Pancreas (tissue), 10 donors: ENCODE data around the gene RAB11B. TPM values are rescaled to one million over a fixed set of nuclear protein-coding genes. Genes with fewer than 3 reads are reported as not detected.

Experiments
- ATAC-seq, 4 donors: fragments of 200-7000 bp; cut with Tn5 transposase; one replicate each; pipeline versions ENCODE4 v1.8.0 to v1.9.1; 2020; ENCODE audit warnings: mild to moderate bottlenecking in 4 of 4, moderate library complexity in 4 of 4
- DNase-seq, 6 donors: peaks; one replicate each; pipeline ENCODE4 v3.0.0-alpha.2; 2020
- FAIRE-seq: peaks from 2 replicates; lab custom pipeline; 2012; peaks lifted over from hg19 to GRCh38; lab: Jason Lieb, UNC
- H3K27ac ChIP-seq, 4 donors: fragments of 200-600 bp; sonication (generic); 1 replicate in 3 of 4; 2 replicates in 1 of 4; pipeline versions ENCODE4 v1.5.0 to v1.8.0; 2020
- H3K27me3 ChIP-seq, 4 donors: fragments of 200-600 bp; one replicate each; pipeline ENCODE4 v1.8.0; 2021
- H3K36me3 ChIP-seq, 3 donors: fragments of 200-600 bp; sonication (generic) in 1 of 3; one replicate each; pipeline versions ENCODE4 v1.5.0 to v1.8.0; 2020 to 2021
- H3K4me1 ChIP-seq, 3 donors: fragments of 200-600 bp; one replicate each; pipeline ENCODE4 v1.8.0; 2021
- H3K4me3 ChIP-seq, 4 donors: fragments of 200-600 bp; sonication (generic) in 2 of 4; one replicate each; pipeline versions ENCODE4 v1.5.0 to v1.8.0; 2020 to 2021
- H3K9me3 ChIP-seq, 4 donors: fragments of 200-600 bp; one replicate each; pipeline ENCODE4 v1.8.0; 2021
- CTCF ChIP-seq, 4 donors: fragments of 200-600 bp; sonication (generic) in 3 of 4; IDR thresholded peaks; one replicate each; pipeline versions ENCODE4 v1.5.0 to v1.8.0; 2021; ENCODE audit warnings: antibody characterized with exemption in 4 of 4
- WGBS, 2 donors: extraction: QIAGEN DNeasy Blood & Tissue Kit; methylation state at CpG; one replicate each; pipeline ENCODE4 v1.1.7; 2013; 5-methylcytosine and 5-hydroxymethylcytosine counted together
- intact Hi-C, 3 donors: fragments of 100-400 bp; cut with DNase I; formaldehyde crosslinking; loops; one replicate each; pipeline versions ENCODE4 v1.11.1 to v1.14.2; 2022
- polyA plus RNA-seq, 2 donors: library from polyadenylated mRNA; stranded (reverse); fragments of 200-250 nt; gene quantifications; one replicate each; pipeline ENCODE4 v1.2.3, GENCODE V29; 2013
- total RNA-seq, 6 donors: library from RNA; stranded (reverse); fragmentation: NEBNext Ultra II Directional in 4 of 6; extraction: Animal tissue kit (Norgen Biotek cat#: 25700) in 4 of 6; gene quantifications; one replicate each; pipeline versions ENCODE4 v1.2.1 to v1.2.4, GENCODE V29; 2021 to 2023
- donor health status: healthy with polysubstance abuse.
- donor health status: DM: no; HTN: no; CAD: no; lungs with moderate emphysema.
- donor health status: DM: no; HTN: no; CAD: no.
- donor health status: control.
- donor health status: control.
- donor health status: Bipolar disorder and iron deficiency.
- donor health status: DM: yes; HTN: yes; CAD: no.
- donor health status: DM: no; HTN: no; CAD: no.
- donor health status: DM: no; HTN: no; CAD: no.
- donor health status: DM: yes; HTN: yes; CAD: no.

Gene RAB11B
- total and polyA plus RNA-seq, 8 donors, result 52.1 to 107 (median 60.5) TPM

GRCh38 chr19:8426283-8426682 lies 36.1 kb downstream of the RAB11B start:
- ATAC-seq (no peak), DNase-seq (no peak), FAIRE-seq (no peak)
- Histone ChIP-seq H3K4me3 (no peak overlapping the region), H3K9me3 (no peaks in the 10 kb centered on the region), H3K36me3 (no peaks in the 10 kb centered on the region), H3K27ac (no peak overlapping the region), H3K27me3 (no peaks in the 10 kb centered on the region), H3K4me1 (peaks cover 0 to 12% (median 0%) of the 10 kb centered on the region in 3 donors)
- 94 to 98% methylated on average over 7 of the region's 7 CpGs for WGBS, 2 donors
- no peak for TF ChIP-seq CTCF (IDR thresholded peaks at IDR 0.05)
- intact Hi-C loops, result no loop called here

- FAIRE-seq (no peak), ATAC-seq (no peak), DNase-seq (no peak)
- Histone ChIP-seq H3K9me3 (no peaks in the 10 kb centered on the region), H3K4me1 (peaks cover 0 to 4% (median 2%) of the 10 kb centered on the region in 3 donors), H3K4me3 (no peak overlapping the region), H3K27ac (no peak overlapping the region), H3K36me3 (no peaks in the 10 kb centered on the region), H3K27me3 (no peaks in the 10 kb centered on the region)
- TF ChIP-seq CTCF (IDR thresholded peaks at IDR 0.05), result no peak
- intact Hi-C loops, result no loop called here
- 93% methylated on average over 6 of the region's 6 CpGs for WGBS, 2 donors
These were observed 38.9 kb downstream of the RAB11B start for GRCh38 chr19:8429044-8429443.

GRCh38 chr19:8429826-8430225 lies 39.7 kb downstream of the RAB11B start:
- Histone ChIP-seq H3K9me3 (no peaks in the 10 kb centered on the region), H3K27ac (no peak overlapping the region), H3K4me1 (peaks cover 0 to 9% (median 4%) of the 10 kb centered on the region in 3 donors), H3K27me3 (no peaks in the 10 kb centered on the region), H3K4me3 (no peak overlapping the region), H3K36me3 (no peaks in the 10 kb centered on the region)
- TF ChIP-seq CTCF (IDR thresholded peaks at IDR 0.05), result no peak
- FAIRE-seq (no peak), ATAC-seq (no peak), DNase-seq (no peak)
- 94 to 95% methylated on average over 6 of the region's 6 CpGs for WGBS, 2 donors
- intact Hi-C loops, result no loop called here

GRCh38 chr19:8430650-8431049 lies 40.5 kb downstream of the RAB11B start:
- Histone ChIP-seq H3K27me3 (no peaks in the 10 kb centered on the region), H3K9me3 (no peaks in the 10 kb centered on the region), H3K4me1 (peaks cover 0 to 9% (median 4%) of the 10 kb centered on the region in 3 donors), H3K36me3 (no peaks in the 10 kb centered on the region), H3K27ac (no peak overlapping the region), H3K4me3 (no peak overlapping the region)
- 93 to 94% methylated on average over 20 of the region's 20 CpGs for WGBS, 2 donors
- no peak for ATAC-seq
- peak in 1 of 6 donors; percentile 11 for DNase-seq
- no peak for TF ChIP-seq CTCF (IDR thresholded peaks at IDR 0.05)
- FAIRE-seq, result no peak
- intact Hi-C loops, result no loop called here

- 95 to 96% methylated on average over 12 of the region's 12 CpGs for WGBS, 2 donors
These were observed 48.1 kb downstream of the RAB11B start for GRCh38 chr19:8438236-8438635.

More at GRCh38 chr19:8438236-8438635, 48.1 kb downstream of the RAB11B start:
- TF ChIP-seq CTCF (IDR thresholded peaks at IDR 0.05), result no peak
- Histone ChIP-seq H3K27ac (no peak overlapping the region), H3K4me3 (no peak overlapping the region), H3K27me3 (no peaks in the 10 kb centered on the region), H3K4me1 (peaks cover 0 to 9% (median 4%) of the 10 kb centered on the region in 3 donors), H3K36me3 (no peaks in the 10 kb centered on the region), H3K9me3 (no peaks in the 10 kb centered on the region)
- ATAC-seq (no peak), FAIRE-seq (no peak), DNase-seq (peak in 2 of 6 donors; percentile 34 to 41)
- intact Hi-C loops, result no loop called here
